C4-2B (cell line): Measurements from ENCODE around the gene MAP2.

Experiments used
- CTCF ChIP-seq: fragments of 450-650 bp; conservative IDR thresholded peaks from 2 replicates; pipeline ENCODE4 v1.5.1; 2017; ENCODE audit warnings: mild to moderate bottlenecking
- ZFX ChIP-seq: fragments of 450-650 bp; IDR thresholded peaks from 2 replicates; pipeline ENCODE4 v1.6.1; 2017

- TF ChIP-seq CTCF (no peak), ZFX (no peak)
Measured at GRCh38 chr2:209666296-209666695, 242.4 kb downstream of the MAP2 start.
